Endodermal cell (in vitro differentiated cells): ENCODE data around the gene NDUFS7. TPM values are rescaled to one million over a fixed set of nuclear protein-coding genes. Genes with fewer than 3 reads are reported as not detected.

Source experiments
- DNase-seq: peaks from one replicate; pipeline ENCODE4 v3.0.0-alpha.2; 2017
- H3K27ac ChIP-seq: 2 replicates; pipeline ENCODE4 v1.5.1; 2013; ENCODE audit warnings: mild to moderate bottlenecking, low read depth, low read length, moderate library complexity
- H3K27me3 ChIP-seq: 2 replicates; pipeline ENCODE4 v1.6.1; 2013; ENCODE audit warnings: mild to moderate bottlenecking, low read length, moderate library complexity; ENCODE audit not compliant: insufficient read depth, control insufficient read depth, poor library complexity, severe bottlenecking
- H3K36me3 ChIP-seq: 2 replicates; pipeline ENCODE4 v1.7.0; 2013; ENCODE audit warnings: mild to moderate bottlenecking, low read length, moderate library complexity; ENCODE audit not compliant: control insufficient read depth, insufficient read depth
- H3K4me1 ChIP-seq: one replicate; pipeline ENCODE4 v1.7.0; 2013; ENCODE audit warnings: low read length; ENCODE audit not compliant: control insufficient read depth, insufficient read depth
- H3K4me3 ChIP-seq: 2 replicates; pipeline ENCODE4 v1.5.1; 2013; ENCODE audit warnings: mild to moderate bottlenecking, low read length, moderate library complexity
- H3K9ac ChIP-seq: 2 replicates; pipeline ENCODE4 v1.6.1; 2013; ENCODE audit warnings: mild to moderate bottlenecking, low read length, moderate library complexity; ENCODE audit not compliant: poor library complexity, severe bottlenecking; ENCODE audit errors: extremely low read depth
- H3K9me3 ChIP-seq: 2 replicates; pipeline ENCODE4 v1.6.1; 2013; ENCODE audit warnings: mild to moderate bottlenecking, low read length, moderate library complexity; ENCODE audit not compliant: control insufficient read depth
- H3K27ac Mint-ChIP-seq: 2 replicates; pipeline ENCODE4 v1.8.0; 2020; ENCODE audit warnings: mixed read lengths
- H3K27me3 Mint-ChIP-seq: 2 replicates; pipeline ENCODE4 v1.8.0; 2021; ENCODE audit warnings: mild to moderate bottlenecking, mixed read lengths; ENCODE audit not compliant: insufficient read depth
- H3K36me3 Mint-ChIP-seq: 2 replicates; pipeline ENCODE4 v1.8.0; 2020; ENCODE audit warnings: low read depth, mixed read lengths
- H3K4me1 Mint-ChIP-seq: 2 replicates; pipeline ENCODE4 v1.8.0; 2020; ENCODE audit warnings: mixed read lengths
- H3K4me3 Mint-ChIP-seq: 2 replicates; pipeline ENCODE4 v1.8.0; 2020; ENCODE audit warnings: mild to moderate bottlenecking, moderate library complexity, mixed read lengths
- H3K9me3 Mint-ChIP-seq: 2 replicates; pipeline ENCODE4 v1.8.0; 2020; ENCODE audit warnings: mild to moderate bottlenecking, mixed read lengths
- WGBS, 2 experiments: methylation state at CpG; one replicate each; pipeline versions ENCODE4 v1.1.5 to v1.1.7; 2013; ENCODE audit warnings: missing lambda C conversion rate in 2 of 2, mixed read lengths in 1 of 2; ENCODE audit not compliant: insufficient coverage in 1 of 2, insufficient read length in 1 of 2; 5-methylcytosine and 5-hydroxymethylcytosine counted together
- total RNA-seq, 2 donors: library from RNA; stranded (reverse); fragmentation: NEBNext Ultra II Directional in 1 of 2; extraction: Animal tissue kit (Norgen Biotek cat#: 25700) in 1 of 2; gene quantifications; 2 replicates in 1 of 2; 3 replicates in 1 of 2; pipeline ENCODE4 v1.2.1, GENCODE V29; 2021
- TF ChIP-seq, protein P1 (sequence below): fragments of 200-600 bp; sonication (generic); conservative IDR thresholded peaks from 2 replicates; pipeline ENCODE4 v1.5.0; 2021; ENCODE audit warnings: antibody characterized with exemption, mild to moderate bottlenecking

NDUFS7 gene
- total RNA-seq, 2 donors from 2014 or later = 57.0 to 62.5 TPM

DNA sequence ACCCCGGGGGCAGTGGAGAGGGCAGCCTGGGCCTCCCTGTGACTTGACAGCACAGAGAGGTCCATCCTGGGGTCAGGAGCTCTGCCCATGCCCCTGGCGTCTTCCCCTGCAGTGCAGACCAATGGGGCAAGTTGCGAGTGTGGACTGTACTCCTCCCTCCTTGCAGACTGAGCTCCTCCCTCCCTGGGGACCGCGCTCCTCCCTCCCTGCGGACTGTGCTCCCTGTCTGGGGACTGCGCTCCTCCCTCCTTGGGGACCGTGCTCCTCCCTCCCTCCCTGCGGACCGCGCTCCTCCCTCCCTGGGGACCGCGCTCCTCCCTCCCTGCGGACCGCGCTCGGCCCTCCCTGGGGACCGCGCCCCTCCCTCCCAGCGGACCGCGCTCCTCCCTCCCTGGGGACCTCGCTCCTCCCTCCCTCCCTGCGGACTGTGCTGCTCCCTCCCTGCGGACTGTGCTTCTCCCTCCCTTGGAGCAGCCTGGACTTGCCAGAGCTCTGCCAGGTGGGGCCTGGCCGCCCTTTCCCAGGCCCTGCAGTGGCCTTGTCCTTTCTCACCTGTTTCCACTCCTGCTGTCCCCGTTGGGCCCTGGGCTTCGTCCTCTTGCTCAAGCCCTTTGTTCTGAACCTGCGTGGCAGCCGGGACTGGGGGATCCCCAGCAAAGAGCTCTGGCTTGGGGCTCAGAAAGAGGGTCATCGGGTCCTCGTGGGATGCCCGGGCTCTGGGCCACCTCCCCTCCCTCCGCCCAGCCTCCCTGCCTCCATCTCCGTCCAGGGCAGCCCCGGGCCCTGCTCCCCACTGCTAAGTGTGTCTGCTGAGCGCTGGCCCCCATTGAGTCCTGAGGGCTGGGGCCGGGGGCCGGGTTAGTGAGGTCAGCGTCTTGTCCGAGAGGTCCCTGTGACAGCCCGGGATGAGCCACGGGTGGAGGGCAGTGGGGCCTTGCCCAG, 10.8 kb downstream of the NDUFS7 start:
- Histone ChIP-seq H3K4me1 (no peaks in the 10 kb centered on the region), H3K27me3 (no peaks in the 10 kb centered on the region), H3K27ac (no peak overlapping the region), H3K9ac (no peak overlapping the region), H3K9me3 (no peaks in the 10 kb centered on the region), H3K4me3 (no peak overlapping the region), H3K36me3 (no peaks in the 10 kb centered on the region)
- no peaks in the 10 kb centered on the region for H3K9me3 Mint-ChIP-seq
- H3K36me3 Mint-ChIP-seq = peaks cover 32% of the 10 kb centered on the region
- no peaks in the 10 kb centered on the region for H3K4me1 Mint-ChIP-seq
- 71 to 87% methylated on average over 7 to 43 of the region's 43 CpGs for WGBS, 2 experiments
- no peak overlapping the region for H3K27ac Mint-ChIP-seq
- DNase-seq = no peak
- H3K4me3 Mint-ChIP-seq = no peak overlapping the region
- H3K27me3 Mint-ChIP-seq = no peaks in the 10 kb centered on the region
- TF ChIP-seq, protein P1, sequence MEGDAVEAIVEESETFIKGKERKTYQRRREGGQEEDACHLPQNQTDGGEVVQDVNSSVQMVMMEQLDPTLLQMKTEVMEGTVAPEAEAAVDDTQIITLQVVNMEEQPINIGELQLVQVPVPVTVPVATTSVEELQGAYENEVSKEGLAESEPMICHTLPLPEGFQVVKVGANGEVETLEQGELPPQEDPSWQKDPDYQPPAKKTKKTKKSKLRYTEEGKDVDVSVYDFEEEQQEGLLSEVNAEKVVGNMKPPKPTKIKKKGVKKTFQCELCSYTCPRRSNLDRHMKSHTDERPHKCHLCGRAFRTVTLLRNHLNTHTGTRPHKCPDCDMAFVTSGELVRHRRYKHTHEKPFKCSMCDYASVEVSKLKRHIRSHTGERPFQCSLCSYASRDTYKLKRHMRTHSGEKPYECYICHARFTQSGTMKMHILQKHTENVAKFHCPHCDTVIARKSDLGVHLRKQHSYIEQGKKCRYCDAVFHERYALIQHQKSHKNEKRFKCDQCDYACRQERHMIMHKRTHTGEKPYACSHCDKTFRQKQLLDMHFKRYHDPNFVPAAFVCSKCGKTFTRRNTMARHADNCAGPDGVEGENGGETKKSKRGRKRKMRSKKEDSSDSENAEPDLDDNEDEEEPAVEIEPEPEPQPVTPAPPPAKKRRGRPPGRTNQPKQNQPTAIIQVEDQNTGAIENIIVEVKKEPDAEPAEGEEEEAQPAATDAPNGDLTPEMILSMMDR = no peak

DNA sequence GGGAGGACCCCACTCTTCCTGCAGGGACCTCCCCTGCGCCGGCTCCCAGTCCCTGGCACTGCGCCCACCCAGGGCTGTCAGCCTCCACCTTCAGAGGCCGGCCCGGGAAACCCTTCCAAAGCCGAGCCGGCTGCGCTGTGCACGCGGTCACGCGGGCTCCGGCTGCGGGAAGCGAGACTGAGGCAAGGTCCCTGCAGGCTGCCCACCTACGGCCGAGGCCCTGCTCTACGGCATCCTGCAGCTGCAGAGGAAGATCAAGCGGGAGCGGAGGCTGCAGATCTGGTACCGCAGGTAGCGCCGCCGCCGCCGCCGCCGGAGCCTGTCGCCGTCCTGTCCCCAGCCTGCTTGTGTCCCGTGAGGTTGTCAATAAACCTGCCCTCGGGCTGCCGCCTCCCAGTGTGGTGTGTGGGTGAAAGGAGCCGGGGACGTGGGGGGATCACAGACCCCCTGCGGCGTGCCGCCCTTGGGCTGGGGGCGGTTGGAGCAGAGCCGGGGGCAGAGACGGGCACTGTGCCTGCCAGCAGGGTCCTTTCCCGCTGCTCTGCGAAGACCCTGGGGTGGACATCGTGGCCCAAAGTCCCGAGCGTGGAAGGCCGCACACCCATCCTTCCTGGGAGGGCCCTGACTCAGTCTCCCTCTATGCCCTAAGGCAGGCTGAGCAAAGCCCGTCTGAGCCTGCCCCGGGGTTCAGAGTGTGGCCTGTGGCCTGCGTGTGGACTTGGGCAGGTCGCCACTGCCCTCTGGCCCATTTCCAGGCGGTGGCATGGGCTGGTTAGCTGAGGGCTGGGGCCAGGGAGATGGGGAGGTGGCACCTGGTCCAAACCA, 11.7 kb downstream of the NDUFS7 start:
- no peak overlapping the region for H3K4me3 Mint-ChIP-seq
- Histone ChIP-seq H3K4me3 (no peak overlapping the region), H3K4me1 (no peaks in the 10 kb centered on the region), H3K9me3 (no peaks in the 10 kb centered on the region), H3K27me3 (no peaks in the 10 kb centered on the region), H3K9ac (no peak overlapping the region), H3K27ac (no peak overlapping the region), H3K36me3 (no peaks in the 10 kb centered on the region)
- TF ChIP-seq, protein P1 = no peak
- no peaks in the 10 kb centered on the region for H3K27me3 Mint-ChIP-seq
- H3K27ac Mint-ChIP-seq = no peak overlapping the region
- no peaks in the 10 kb centered on the region for H3K9me3 Mint-ChIP-seq
- DNase-seq = no peak
- WGBS, 2 experiments = 94 to 96% methylated on average over 27 to 52 of the region's 52 CpGs
- H3K36me3 Mint-ChIP-seq = peaks cover 26% of the 10 kb centered on the region
- no peaks in the 10 kb centered on the region for H3K4me1 Mint-ChIP-seq

DNA sequence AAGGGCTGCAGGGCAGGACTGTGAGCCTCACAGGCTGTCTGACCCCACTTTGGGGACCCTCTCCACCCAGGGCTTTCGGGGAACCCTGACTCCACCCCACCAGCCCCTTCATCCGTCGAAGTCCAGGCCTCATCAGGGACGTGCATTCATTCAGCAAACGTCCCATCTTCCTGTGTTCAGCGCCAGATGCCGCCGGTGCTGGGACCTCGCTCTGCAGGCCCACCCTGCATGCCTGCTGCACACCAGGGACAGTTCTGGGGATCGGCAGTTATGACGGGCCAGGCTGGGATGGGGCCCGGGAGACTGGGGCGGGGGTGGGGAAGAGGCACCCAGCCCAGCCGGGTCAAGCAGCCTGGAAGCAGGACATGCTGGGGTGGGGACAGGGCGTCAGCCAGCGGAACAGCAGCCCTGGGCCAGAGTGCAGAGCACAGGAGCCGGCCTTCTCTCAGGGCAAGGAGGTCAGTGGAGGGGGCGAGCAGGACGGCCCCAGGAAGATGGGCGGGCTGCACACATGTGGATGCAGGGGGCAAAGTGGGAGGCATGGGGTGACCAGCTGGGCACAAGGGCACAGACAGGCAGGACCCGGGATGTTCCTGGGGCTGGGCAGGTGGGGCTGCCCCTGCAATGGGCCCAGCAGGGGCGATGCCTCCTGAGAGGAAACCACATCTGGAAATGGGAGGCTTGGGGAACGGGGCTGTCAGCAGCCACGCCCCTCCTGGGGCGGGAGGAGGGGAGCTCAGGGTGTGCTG, 12.5 kb downstream of the NDUFS7 start:
- TF ChIP-seq, protein P1 = no peak

More for the DNA sequence above, 12.5 kb downstream of the NDUFS7 start:
- DNase-seq = no peak
- H3K4me3 Mint-ChIP-seq = no peak overlapping the region
- H3K27ac ChIP-seq = no peak overlapping the region
- no peaks in the 10 kb centered on the region for H3K9me3 ChIP-seq
- H3K36me3 ChIP-seq = no peaks in the 10 kb centered on the region
- H3K36me3 Mint-ChIP-seq = peaks cover 20% of the 10 kb centered on the region
- H3K4me1 Mint-ChIP-seq = no peaks in the 10 kb centered on the region
- no peaks in the 10 kb centered on the region for H3K27me3 Mint-ChIP-seq
- H3K4me1 ChIP-seq = no peaks in the 10 kb centered on the region
- no peak overlapping the region for H3K9ac ChIP-seq
- H3K4me3 ChIP-seq = no peak overlapping the region
- no peaks in the 10 kb centered on the region for H3K9me3 Mint-ChIP-seq
- H3K27ac Mint-ChIP-seq = no peak overlapping the region
- H3K27me3 ChIP-seq = no peaks in the 10 kb centered on the region
- WGBS, 2 experiments = 88 to 89% methylated on average over 16 to 25 of the region's 25 CpGs
